Lung (tissue), 12 donors: ENCODE data around the gene PEX14. TPM values are rescaled to one million over a fixed set of nuclear protein-coding genes. Genes with fewer than 3 reads are reported as not detected.
A peak's percentile ranks its signal among the peaks of the same experiment; 100 is the strongest.

ENCODE experiments used
- ATAC-seq: fragments of 200-7000 bp; cut with Tn5 transposase; one replicate; pipeline ENCODE4 v1.9.1; 2020; ENCODE audit warnings: moderate number of reproducible peaks; ENCODE audit not compliant: insufficient read depth, low FRiP score
- DNase-seq, 3 donors: peaks; one replicate each; pipeline ENCODE4 v3.0.0-alpha.2; 2013 to 2017
- H3K27ac ChIP-seq, 2 donors: one replicate each; pipeline ENCODE4 v1.5.1; 2013; ENCODE audit warnings: mild to moderate bottlenecking in 2 of 2, moderate library complexity in 2 of 2, control low read depth in 1 of 2, inconsistent platforms in 1 of 2, low read depth in 1 of 2, low read length in 1 of 2
- H3K27me3 ChIP-seq, 3 donors: one replicate each; pipeline ENCODE4 v1.5.1; 2013; ENCODE audit warnings: low read length in 2 of 3; ENCODE audit not compliant: control insufficient read depth in 3 of 3, insufficient read depth in 3 of 3
- H3K36me3 ChIP-seq, 4 donors: one replicate each; pipeline ENCODE4 v1.5.1; 2013; ENCODE audit warnings: low read length in 4 of 4, mild to moderate bottlenecking in 1 of 4, moderate library complexity in 1 of 4; ENCODE audit not compliant: control insufficient read depth in 4 of 4, insufficient read depth in 4 of 4
- H3K4me1 ChIP-seq, 5 donors: one replicate each; pipeline ENCODE4 v1.5.1; 2013; ENCODE audit warnings: low read length in 5 of 5, mild to moderate bottlenecking in 2 of 5, moderate library complexity in 1 of 5; ENCODE audit not compliant: control insufficient read depth in 5 of 5, insufficient read depth in 5 of 5
- H3K4me3 ChIP-seq: one replicate; pipeline ENCODE4 v1.5.1; 2013; ENCODE audit warnings: mild to moderate bottlenecking, control low read depth, moderate library complexity
- H3K9ac ChIP-seq, 2 donors: one replicate each; pipeline ENCODE4 v1.5.1; 2013; ENCODE audit warnings: low read length in 2 of 2, control low read depth in 1 of 2; ENCODE audit not compliant: insufficient read depth in 1 of 2
- H3K9me3 ChIP-seq, 4 donors: one replicate each; pipeline ENCODE4 v1.5.1; 2013; ENCODE audit warnings: low read length in 3 of 4, mild to moderate bottlenecking in 1 of 4, moderate library complexity in 1 of 4; ENCODE audit not compliant: control insufficient read depth in 4 of 4, insufficient read depth in 3 of 4
- CTCF ChIP-seq: IDR thresholded peaks from 2 replicates; pipeline ENCODE4 v1.5.1; 2012; ENCODE audit warnings: mild to moderate bottlenecking; ENCODE audit errors: control extremely low read depth, extremely low read depth
- WGBS, 2 donors: extraction: QIAGEN DNeasy Blood & Tissue Kit; methylation state at CpG; one replicate each; pipeline ENCODE4 v1.1.7; 2013; 5-methylcytosine and 5-hydroxymethylcytosine counted together
- polyA plus RNA-seq, 2 donors: library from polyadenylated mRNA; stranded (reverse); fragments of 200-250 nt; gene quantifications; one replicate each; pipeline ENCODE4 v1.2.1, GENCODE V29; 2013
- total RNA-seq, 2 donors: library from RNA; depleted of rRNA in 1 of 2; stranded (reverse); fragments of >200 nt in 1 of 2; gene quantifications; one replicate each; pipeline ENCODE4 v1.2.1, GENCODE V29; 2014 to 2021
- donor health status: control.
- donor health status: control.
- donor health status: Bipolar disorder and iron deficiency.
- donor health status: healthy.
- donor health status: DM: yes; HTN: yes; CAD: no.

The PEX14 gene
- total and polyA plus RNA-seq, 4 donors = 18.1 to 29.2 (median 20.8) TPM

DNA sequence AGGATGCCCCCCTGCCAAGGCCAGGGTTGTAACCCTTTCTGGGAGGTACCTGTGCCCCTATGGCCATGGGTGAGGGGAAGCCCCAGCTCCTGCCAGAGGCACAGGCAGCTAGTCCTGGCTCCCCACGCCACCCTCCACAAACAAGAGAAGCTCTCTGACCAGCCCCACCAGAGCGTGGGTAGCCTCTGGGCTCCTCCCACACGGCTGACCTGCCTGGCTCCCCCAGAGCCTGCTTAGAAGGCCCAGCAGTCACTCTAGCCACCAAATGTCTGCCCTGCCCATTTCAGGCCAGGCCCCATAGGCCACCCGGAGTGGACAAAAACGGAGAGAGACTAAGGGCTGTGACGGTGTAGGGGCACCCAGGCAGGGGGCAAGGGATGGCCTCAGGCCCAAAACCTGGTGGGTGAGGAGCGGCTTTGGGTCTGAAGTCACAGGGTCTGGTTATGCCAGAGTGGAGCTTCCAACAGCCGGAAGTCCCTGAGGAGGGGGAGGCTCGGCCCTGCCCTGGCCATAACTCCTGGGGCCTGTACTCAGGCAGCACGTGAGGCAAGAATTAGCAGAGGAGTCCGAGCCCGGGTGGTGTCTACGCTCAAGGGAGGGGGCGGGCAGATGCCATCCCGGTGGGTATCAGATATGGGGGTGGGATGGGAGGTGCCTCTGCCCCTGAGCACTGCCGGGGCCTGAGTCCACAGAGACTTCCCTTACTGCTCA is 166.2 kb downstream of the PEX14 start:
- H3K27ac ChIP-seq = peak overlapping the region in 1 of 2 donors; percentile 54
- peaks cover 0 to 33% (median 5%) of the 10 kb centered on the region in 5 donors for H3K4me1 ChIP-seq
- peaks cover 0 to 11% (median 0%) of the 10 kb centered on the region in 3 donors for H3K27me3 ChIP-seq
- ATAC-seq (no peak), DNase-seq (no peak)
- peaks cover 0 to 62% (median 0%) of the 10 kb centered on the region in 4 donors for H3K36me3 ChIP-seq
- H3K9ac ChIP-seq = no peak overlapping the region
- WGBS, 2 donors = 90 to 92% methylated on average over 16 of the region's 16 CpGs
- H3K4me3 ChIP-seq = no peak overlapping the region
- peaks cover 0 to 7% (median 0%) of the 10 kb centered on the region in 4 donors for H3K9me3 ChIP-seq
- no peak for TF ChIP-seq CTCF

DNA sequence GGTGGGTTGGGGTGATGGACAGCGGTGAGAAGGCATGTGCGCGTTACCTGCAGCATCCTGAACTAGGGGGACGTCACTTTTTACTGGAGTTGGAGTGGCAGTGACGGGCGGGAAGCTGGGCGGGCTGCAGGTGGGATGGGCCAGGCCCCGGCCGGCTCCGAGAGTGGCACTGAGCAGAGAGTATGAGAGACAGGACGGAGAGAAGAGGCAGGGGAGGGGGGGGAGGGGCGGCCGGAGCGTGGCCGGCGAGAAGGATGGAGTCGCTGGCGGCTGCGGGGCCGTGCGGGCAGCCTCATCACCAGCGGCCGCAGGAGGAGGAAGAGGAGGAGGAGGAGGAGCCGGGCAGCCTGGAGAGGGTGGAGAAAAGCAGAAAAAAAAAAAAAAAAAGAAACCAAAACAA is 167.2 kb downstream of the PEX14 start:
- H3K9me3 ChIP-seq = peaks cover 0 to 7% (median 0%) of the 10 kb centered on the region in 4 donors
- peaks cover 0 to 71% (median 0%) of the 10 kb centered on the region in 4 donors for H3K36me3 ChIP-seq
- no peak for DNase-seq
- no peak for ATAC-seq
- no peak overlapping the region for H3K9ac ChIP-seq
- peaks cover 0 to 11% (median 0%) of the 10 kb centered on the region in 3 donors for H3K27me3 ChIP-seq
- H3K27ac ChIP-seq = no peak overlapping the region
- 88 to 91% methylated on average over 24 of the region's 24 CpGs for WGBS, 2 donors
- H3K4me1 ChIP-seq = peaks cover 0 to 30% (median 5%) of the 10 kb centered on the region in 5 donors
- no peak overlapping the region for H3K4me3 ChIP-seq
- TF ChIP-seq CTCF = no peak

DNA sequence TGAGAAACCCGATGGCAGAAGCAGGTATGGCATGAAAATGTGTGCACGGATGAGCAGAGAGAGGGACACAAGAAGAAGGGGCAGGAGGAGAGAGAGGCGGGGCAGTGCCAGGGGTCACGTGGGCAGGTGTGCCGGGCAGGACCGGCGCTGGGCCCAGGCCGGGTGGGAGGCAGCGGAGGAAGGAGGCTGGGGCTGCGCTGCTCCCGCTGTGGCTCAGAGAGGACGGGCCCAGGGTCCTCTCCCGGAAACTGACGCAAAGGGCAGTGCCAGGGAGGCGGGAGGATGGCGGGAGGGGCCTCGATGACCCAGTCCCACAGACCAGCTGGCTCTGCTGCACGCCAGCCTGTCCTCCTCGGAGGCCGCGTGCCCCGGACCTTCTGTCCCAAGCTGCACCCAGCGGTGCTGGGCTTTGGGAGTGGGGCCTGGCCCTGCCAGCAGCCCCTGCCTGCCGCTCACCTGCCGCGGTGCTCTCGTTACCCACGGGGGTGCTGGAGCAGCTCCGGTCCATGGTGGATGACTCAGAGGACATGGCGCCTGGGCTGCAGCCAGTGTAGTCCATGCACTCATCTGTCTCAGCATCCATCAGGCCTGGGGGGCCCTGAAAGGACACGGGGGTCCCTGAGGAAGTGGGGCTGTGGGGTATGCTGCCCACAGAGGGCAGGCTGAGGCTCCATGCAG is 167.8 kb downstream of the PEX14 start:
- H3K27ac ChIP-seq = peak overlapping the region in 1 of 2 donors; percentile 12
- DNase-seq = no peak
- H3K4me1 ChIP-seq = peaks cover 0 to 24% (median 5%) of the 10 kb centered on the region in 5 donors
- ATAC-seq = no peak
- H3K4me3 ChIP-seq = no peak overlapping the region
- H3K36me3 ChIP-seq = peaks cover 0 to 71% (median 0%) of the 10 kb centered on the region in 4 donors
- peaks cover 0 to 11% (median 0%) of the 10 kb centered on the region in 3 donors for H3K27me3 ChIP-seq
- no peak overlapping the region for H3K9ac ChIP-seq
- H3K9me3 ChIP-seq = peaks cover 0 to 7% (median 0%) of the 10 kb centered on the region in 4 donors
- no peak for TF ChIP-seq CTCF
- WGBS, 2 donors = 79 to 81% methylated on average over 23 to 31 of the region's 31 CpGs
